ENCODE results near the gene BAIAP2. TPM values are rescaled to one million over a fixed set of nuclear protein-coding genes. Genes with fewer than 3 reads are reported as not detected.

The BAIAP2 gene
- total and polyA plus RNA-seq, 12 donors, result 3.1 to 33.4 (median 14.6) TPM

- TF ChIP-seq POLR2A (IDR thresholded peaks at IDR 0.05) (no peak), CTCF (IDR thresholded peaks at IDR 0.05) (no peak)
- WGBS, 4 donors, result 27 to 35% (median 31%) methylated on average over 12 to 25 of the region's 25 CpGs; no CpG with 5 or more reads in 1 of the 4 donors
- intact Hi-C loops (cut with DNase I), result no loop called here
- peak overlapping the region in 2 of 4 donors; percentile 26 to 55 for H3K4me3 ChIP-seq
- DNase-seq, result peak in 2 of 7 donors; percentile 21 to 27
- H3K9me3 ChIP-seq (replicated peaks in 1 of 3), result no peaks in the 10 kb centered on the region
- peak overlapping the region in 2 of 5 donors; percentile 30 to 66 for H3K27ac ChIP-seq
- no peaks in the 10 kb centered on the region for H3K36me3 ChIP-seq (replicated peaks in 1 of 2)
- H3K27me3 ChIP-seq, result no peaks in the 10 kb centered on the region
- peaks cover 7 to 17% of the 10 kb centered on the region in 2 donors for H3K4me1 ChIP-seq (replicated peaks in 1 of 2)
These were observed 124.8 kb downstream of the BAIAP2 start for GRCh38 chr17:81159611-81160265.

DNA sequence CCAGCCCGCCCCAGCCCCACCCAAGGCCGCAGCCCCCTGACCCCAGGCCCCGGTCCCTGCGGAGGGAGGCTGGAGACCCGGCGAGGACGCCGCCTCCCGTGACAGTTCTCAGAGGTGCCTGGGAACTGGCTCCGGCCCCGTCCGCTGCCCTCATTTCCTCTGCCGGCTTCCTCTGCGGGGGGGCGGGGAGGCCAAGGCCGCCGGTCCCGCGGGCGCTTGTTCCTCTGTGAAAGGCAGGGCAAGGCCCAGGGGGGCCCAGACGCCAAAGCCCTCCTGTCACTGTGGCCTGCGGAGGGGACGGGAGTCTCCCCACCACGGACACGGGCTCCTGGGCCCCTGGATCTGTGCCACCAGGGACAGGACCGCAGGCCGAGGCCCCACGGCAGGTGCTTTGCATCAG lies 125.4 kb downstream of the BAIAP2 start:
- no peaks in the 10 kb centered on the region for H3K9me3 ChIP-seq (replicated peaks in 1 of 3)
- peaks cover 7 to 17% of the 10 kb centered on the region in 2 donors for H3K4me1 ChIP-seq (replicated peaks in 1 of 2)
- H3K27me3 ChIP-seq, result peaks cover 2% of the 10 kb centered on the region
- no peak for TF ChIP-seq CTCF (IDR thresholded peaks at IDR 0.05)
- no peak for TF ChIP-seq POLR2A (IDR thresholded peaks at IDR 0.05)
- H3K4me3 ChIP-seq, result peak overlapping the region in 2 of 4 donors; percentile 26 to 55
- no peaks in the 10 kb centered on the region for H3K36me3 ChIP-seq (replicated peaks in 1 of 2)
- peak; percentile 42 to 75 (median 69) for DNase-seq
- WGBS, 4 donors, result 10 to 50% (median 14%) methylated on average over 2 to 28 of the region's 28 CpGs
- H3K27ac ChIP-seq, result peak overlapping the region in 2 of 5 donors; percentile 30 to 66
- intact Hi-C loops (cut with DNase I), result no loop called here

DNA sequence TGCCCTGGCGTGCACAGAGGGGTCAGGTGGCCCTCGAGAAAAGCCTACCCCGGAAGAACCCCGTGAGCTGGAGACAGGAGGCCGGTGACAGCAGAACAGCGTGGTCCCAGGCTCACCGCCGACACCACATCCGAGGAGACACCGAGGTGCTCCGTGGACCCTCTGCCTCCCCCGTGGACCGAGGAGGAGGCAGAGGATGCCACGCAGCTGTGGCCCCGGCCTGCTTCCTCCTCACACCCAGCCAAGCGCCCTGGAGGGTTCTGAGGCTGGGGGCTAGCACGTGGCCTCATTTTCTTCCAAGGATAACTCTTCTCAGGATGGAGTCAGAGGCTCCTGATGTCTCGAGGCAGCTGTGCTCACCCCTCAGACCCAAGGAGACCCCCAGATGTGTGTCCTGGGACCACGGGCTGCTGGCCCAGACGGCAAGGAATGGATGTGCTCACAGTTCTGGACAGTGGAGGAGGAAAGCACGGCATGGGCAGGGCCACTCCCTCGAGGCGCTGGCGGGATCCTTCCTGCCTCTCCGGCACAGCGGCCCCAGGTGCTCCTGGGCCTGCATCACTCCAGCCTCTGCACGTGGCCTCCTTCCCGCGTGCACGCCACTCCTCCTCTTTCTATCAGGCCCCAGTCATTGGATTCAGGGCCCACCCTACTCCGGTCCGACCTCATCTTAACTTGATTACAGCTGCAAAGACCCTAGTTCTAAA lies 125.9 kb downstream of the BAIAP2 start:
- Histone ChIP-seq H3K9me3 (replicated peaks in 1 of 3) (no peaks in the 10 kb centered on the region), H3K27me3 (peaks cover 6% of the 10 kb centered on the region), H3K36me3 (replicated peaks in 1 of 2) (no peaks in the 10 kb centered on the region), H3K27ac (peak overlapping the region in 1 of 5 donors; percentile 66), H3K4me1 (replicated peaks in 1 of 2) (peaks cover 7 to 17% of the 10 kb centered on the region in 2 donors), H3K4me3 (peak overlapping the region in 1 of 4 donors; percentile 55)
- intact Hi-C loops (cut with DNase I), result no loop called here
- TF ChIP-seq CTCF (IDR thresholded peaks at IDR 0.05) (no peak), POLR2A (IDR thresholded peaks at IDR 0.05) (no peak)
- no peak for DNase-seq
- WGBS, 4 donors, result 73 to 87% (median 77%) methylated on average over 14 to 32 of the region's 32 CpGs

GRCh38 chr17:81161536-81161935 lies 126.6 kb downstream of the BAIAP2 start:
- Histone ChIP-seq H3K27me3 (peaks cover 6% of the 10 kb centered on the region), H3K9me3 (replicated peaks in 1 of 3) (no peaks in the 10 kb centered on the region), H3K36me3 (replicated peaks in 1 of 2) (no peaks in the 10 kb centered on the region), H3K27ac (no peak overlapping the region), H3K4me1 (replicated peaks in 1 of 2) (peaks cover 7 to 17% of the 10 kb centered on the region in 2 donors), H3K4me3 (no peak overlapping the region)
- intact Hi-C loops (cut with DNase I), result no loop called here
- TF ChIP-seq CTCF (IDR thresholded peaks at IDR 0.05), result no peak
- no peak for TF ChIP-seq POLR2A (IDR thresholded peaks at IDR 0.05)
- 90 to 96% (median 94%) methylated on average over 8 to 15 of the region's 15 CpGs for WGBS, 4 donors
- DNase-seq, result no peak
